PFSK-1 (cell line): ENCODE measurements around the gene CD34.

Experiments used
- FOXP2 ChIP-seq: optimal IDR thresholded peaks from 2 replicates; pipeline ENCODE3; 2011; ENCODE audit warnings: borderline replicate concordance, control low read depth, inconsistent platforms; ENCODE audit not compliant: insufficient read depth; ENCODE audit errors: extremely low read length, extremely low read depth
- POLR2AphosphoS5 ChIP-seq: IDR thresholded peaks from 2 replicates; pipeline ENCODE4 v1.6.1; 2012; ENCODE audit warnings: low read depth, mild to moderate bottlenecking, control low read depth, low read length, moderate library complexity
- SIN3A ChIP-seq: IDR thresholded peaks from 2 replicates; pipeline ENCODE4 v1.6.1; 2012; ENCODE audit warnings: mild to moderate bottlenecking, low read length, moderate library complexity, borderline replicate concordance; ENCODE audit not compliant: insufficient read depth
- TAF1 ChIP-seq: IDR thresholded peaks from 2 replicates; pipeline ENCODE4 v1.6.1; 2012; ENCODE audit warnings: low read length, control low read depth, borderline replicate concordance; ENCODE audit not compliant: insufficient read depth
- TF ChIP-seq, protein P1 (sequence below), 2 experiments: IDR thresholded peaks; 2 replicates each; pipeline versions ENCODE4 v1.6.1 to v1.8.0; 2011 to 2012; ENCODE audit warnings: low read depth in 2 of 2, low read length in 2 of 2, control low read depth in 1 of 2, inconsistent platforms in 1 of 2, mild to moderate bottlenecking in 1 of 2, moderate library complexity in 1 of 2; ENCODE audit not compliant: insufficient read depth in 1 of 2

CD34 gene

GRCh38 chr1:207923561-207923960, 12.6 kb upstream of the CD34 start:
- TF ChIP-seq TAF1 = no peak
- TF ChIP-seq FOXP2 = no peak
- TF ChIP-seq SIN3A = no peak
- TF ChIP-seq POLR2AphosphoS5 = no peak
- TF ChIP-seq, protein P1, sequence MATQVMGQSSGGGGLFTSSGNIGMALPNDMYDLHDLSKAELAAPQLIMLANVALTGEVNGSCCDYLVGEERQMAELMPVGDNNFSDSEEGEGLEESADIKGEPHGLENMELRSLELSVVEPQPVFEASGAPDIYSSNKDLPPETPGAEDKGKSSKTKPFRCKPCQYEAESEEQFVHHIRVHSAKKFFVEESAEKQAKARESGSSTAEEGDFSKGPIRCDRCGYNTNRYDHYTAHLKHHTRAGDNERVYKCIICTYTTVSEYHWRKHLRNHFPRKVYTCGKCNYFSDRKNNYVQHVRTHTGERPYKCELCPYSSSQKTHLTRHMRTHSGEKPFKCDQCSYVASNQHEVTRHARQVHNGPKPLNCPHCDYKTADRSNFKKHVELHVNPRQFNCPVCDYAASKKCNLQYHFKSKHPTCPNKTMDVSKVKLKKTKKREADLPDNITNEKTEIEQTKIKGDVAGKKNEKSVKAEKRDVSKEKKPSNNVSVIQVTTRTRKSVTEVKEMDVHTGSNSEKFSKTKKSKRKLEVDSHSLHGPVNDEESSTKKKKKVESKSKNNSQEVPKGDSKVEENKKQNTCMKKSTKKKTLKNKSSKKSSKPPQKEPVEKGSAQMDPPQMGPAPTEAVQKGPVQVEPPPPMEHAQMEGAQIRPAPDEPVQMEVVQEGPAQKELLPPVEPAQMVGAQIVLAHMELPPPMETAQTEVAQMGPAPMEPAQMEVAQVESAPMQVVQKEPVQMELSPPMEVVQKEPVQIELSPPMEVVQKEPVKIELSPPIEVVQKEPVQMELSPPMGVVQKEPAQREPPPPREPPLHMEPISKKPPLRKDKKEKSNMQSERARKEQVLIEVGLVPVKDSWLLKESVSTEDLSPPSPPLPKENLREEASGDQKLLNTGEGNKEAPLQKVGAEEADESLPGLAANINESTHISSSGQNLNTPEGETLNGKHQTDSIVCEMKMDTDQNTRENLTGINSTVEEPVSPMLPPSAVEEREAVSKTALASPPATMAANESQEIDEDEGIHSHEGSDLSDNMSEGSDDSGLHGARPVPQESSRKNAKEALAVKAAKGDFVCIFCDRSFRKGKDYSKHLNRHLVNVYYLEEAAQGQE (IDR thresholded peaks at IDR 0.05; ENCODE audit: insufficient read depth in 1 of 2, low read depth in 2 of 2, low read length in 2 of 2) = no peak

DNA sequence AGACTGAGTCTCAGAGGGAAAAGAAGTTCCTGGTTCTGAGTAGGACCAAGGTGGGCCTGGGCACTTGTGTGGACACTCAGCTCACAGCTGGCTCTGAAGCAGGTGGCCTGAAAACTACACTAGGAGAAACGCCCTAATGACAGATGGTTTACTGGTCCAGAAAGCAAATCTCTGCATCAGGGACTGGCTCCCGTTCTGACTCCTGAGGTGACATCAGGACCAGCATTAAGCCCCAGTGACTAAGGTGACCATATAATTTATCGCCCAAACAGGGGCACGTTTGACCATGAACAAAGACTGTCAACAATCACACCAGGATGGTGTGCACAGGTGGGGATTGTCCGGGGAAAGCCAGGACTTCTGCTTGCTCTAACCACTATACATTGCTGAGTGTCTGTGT, 12.2 kb upstream of the CD34 start:
- TF ChIP-seq FOXP2 (no peak), SIN3A (no peak), TAF1 (no peak), POLR2AphosphoS5 (no peak)
- TF ChIP-seq, protein P1 (IDR thresholded peaks at IDR 0.05; ENCODE audit: insufficient read depth in 1 of 2, low read depth in 2 of 2, low read length in 2 of 2) = no peak

- no peak for TF ChIP-seq SIN3A
- TF ChIP-seq POLR2AphosphoS5 = no peak
- TF ChIP-seq, protein P1 (IDR thresholded peaks at IDR 0.05; ENCODE audit: insufficient read depth in 1 of 2, low read depth in 2 of 2, low read length in 2 of 2) = no peak
- no peak for TF ChIP-seq FOXP2
- TF ChIP-seq TAF1 = no peak
Measured at GRCh38 chr1:207922554-207922953, 11.6 kb upstream of the CD34 start.

DNA sequence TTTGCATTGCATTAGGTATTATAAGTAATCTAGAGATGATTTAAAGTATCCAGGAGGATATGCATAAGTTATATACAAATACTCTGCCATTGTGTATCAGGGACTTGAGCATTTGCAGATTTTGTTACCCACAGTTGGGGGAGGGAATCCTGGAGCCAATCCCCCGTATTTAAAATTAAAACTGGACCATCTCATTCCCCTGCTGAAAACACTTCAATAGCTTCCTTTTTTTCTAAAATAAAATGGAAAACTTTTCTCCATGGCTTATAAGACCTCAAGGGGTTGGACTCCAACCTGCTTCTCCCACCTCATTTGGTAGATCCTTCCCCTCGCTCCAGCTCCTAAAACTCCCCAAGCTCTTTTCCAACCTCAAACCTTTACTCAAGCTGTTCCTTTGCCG, 10.4 kb upstream of the CD34 start:
- no peak for TF ChIP-seq TAF1
- no peak for TF ChIP-seq POLR2AphosphoS5
- TF ChIP-seq FOXP2 = no peak
- TF ChIP-seq, protein P1 (IDR thresholded peaks at IDR 0.05; ENCODE audit: insufficient read depth in 1 of 2, low read depth in 2 of 2, low read length in 2 of 2) = no peak
- no peak for TF ChIP-seq SIN3A

DNA sequence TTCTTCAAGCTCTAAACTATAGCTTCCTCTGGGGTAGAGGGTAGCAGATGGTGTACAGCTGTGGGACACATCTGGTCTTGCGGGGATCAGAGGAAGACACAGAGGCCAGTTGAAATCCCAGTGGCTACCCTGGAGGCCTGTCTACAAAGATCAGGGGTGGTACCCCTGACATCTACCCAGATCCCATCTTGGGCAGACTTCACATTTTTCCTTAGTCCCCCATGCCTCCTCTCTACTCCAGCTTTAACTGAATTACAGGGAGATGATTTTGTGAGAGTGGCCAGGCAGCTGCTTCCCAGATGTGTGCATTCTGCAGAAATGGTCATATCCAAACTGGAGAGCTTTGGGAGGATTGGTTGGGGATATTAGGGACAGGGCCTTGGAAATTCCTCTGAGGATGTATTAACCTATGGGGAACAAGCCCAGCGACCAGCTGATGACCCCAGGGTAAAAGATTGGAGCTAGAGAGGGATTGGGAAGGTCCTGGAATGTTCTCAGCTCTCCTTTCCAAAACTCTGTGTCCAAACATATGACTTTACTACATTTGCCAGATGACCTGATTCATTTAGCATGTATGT, 9.6 kb upstream of the CD34 start:
- TF ChIP-seq SIN3A (no peak), FOXP2 (no peak), TAF1 (no peak), POLR2AphosphoS5 (no peak)
- TF ChIP-seq, protein P1 (IDR thresholded peaks at IDR 0.05; ENCODE audit: insufficient read depth in 1 of 2, low read depth in 2 of 2, low read length in 2 of 2) = no peak
